Occipital lobe (tissue), 2 donors: ENCODE data around the gene EPS8L3. TPM values are rescaled to one million over a fixed set of nuclear protein-coding genes. Genes with fewer than 3 reads are reported as not detected.

Source experiments
- DNase-seq: peaks from one replicate; lab custom pipeline; 2025; lab: John Stamatoyannopoulos, UW
- total RNA-seq: library from RNA; depleted of rRNA; stranded (reverse); fragments of >200 nt; gene quantifications from one replicate; pipeline ENCODE4 v1.2.3, GENCODE V29; 2014

The EPS8L3 gene
- total RNA-seq, 1 donor from 2014 or later, result not detected

DNA sequence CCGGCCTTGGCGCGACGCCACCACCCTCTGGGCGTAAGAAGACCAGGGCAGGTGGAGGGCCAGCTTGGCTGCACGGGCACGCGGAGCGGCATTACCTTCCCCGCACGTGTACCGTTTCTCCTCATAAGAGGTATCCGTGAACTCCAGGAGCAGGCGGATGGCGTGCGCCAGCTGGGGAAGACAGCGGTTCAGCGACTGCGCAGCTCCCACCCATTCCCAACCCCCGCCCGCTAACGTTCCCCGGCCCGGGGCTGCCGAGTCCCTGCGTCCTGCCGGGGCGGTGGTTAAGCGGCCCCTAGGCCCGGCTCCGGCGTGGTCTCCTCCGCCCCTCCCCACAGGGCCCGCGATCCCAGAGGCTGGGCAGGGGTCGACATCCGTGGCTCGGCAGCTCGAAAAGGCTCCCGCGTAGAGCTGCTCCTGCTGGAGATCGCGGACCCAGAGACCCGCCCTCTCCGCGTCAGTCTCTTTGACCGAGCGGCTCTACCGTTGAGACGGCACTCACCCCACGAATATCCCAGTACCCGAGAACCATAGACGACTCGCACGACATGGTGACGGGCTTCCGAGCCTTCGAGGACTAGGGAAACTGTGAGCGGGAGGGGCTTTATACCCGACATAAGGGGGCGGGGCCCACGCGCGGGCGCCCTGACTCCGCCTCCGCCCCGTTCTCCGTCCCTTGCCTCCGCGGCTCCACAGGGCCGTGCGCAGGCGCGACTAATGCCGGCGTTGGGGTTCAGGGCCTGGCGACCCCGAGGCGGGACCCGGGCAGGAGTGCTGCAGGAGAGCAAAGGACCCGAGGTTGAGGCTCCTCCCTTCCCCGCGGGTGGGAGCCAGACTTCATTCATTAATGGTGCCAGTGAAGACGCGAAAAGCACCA, 23.7 kb downstream of the EPS8L3 start:
- DNase-seq, result peak; percentile 41

DNA sequence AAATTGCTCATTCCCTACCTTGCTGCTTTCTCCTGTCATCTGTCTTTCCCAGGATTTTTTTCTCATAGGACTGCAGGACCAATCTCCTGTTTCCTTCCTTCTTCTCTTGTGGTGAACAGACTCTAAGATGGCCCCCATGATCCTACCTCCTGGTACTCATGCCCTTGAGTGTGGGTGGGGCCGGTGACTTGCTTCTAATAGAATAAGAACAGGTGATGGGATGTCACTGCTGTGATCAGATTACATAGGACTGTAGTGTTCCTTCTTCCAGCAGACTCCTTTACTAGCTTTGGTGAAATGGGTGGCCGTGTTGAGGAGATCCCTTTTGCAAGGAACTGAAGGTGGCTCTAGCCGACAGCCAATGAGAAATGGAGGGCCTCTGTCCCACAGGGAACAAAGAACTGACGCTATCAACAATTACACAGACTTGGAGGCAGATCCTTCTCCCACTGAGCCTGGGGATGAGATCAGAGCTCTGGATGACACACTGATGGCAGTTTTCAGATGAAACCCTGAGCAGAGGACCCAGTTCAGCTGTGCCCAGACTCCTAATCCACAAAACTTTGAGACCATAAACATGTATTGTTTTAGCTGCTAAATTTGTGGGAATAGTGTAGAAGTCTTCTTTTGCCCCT, 30.4 kb downstream of the EPS8L3 start:
- no peak for DNase-seq

DNA sequence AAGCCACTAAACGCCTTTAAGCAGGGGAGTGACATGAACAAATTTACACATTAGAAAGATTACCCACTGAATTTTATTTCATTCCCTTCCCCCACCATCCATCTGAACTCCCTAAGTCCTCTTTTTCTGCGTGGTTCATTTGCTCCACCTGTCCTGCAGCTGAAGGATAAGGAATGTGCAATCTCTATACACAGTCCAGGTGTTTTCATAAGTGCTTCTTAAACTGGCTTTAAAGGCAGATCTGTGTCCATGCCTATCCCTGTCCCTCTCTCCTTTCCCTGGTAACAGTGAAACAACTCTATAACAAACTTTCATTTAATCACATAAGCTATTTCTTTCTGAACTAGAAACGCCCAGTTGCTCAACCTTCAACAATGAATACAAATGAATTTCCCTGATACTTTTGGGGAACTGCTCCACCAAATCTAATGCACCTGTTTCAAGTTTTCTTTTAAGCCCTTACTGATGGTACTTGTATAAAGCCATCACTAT, 31.3 kb downstream of the EPS8L3 start:
- no peak for DNase-seq

DNA sequence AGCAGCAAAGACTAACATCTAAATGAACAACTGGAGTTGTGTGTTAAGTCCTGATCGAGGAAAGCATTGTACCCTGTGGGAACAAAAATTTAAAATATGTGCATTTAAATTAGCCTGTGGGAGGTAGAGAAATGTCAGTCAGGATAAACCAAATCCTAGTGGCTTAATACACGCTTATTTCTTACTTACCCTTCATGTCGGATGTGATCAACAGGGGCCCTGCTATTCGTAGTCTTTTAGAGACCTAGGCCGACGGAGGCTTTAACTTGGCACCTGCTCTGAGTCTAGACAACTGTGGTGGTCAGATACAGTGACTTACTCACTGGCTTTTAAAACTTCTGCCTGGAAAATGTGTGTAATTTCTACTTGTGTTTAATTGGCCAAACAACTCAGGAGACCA, 33.1 kb downstream of the EPS8L3 start:
- no peak for DNase-seq

DNA sequence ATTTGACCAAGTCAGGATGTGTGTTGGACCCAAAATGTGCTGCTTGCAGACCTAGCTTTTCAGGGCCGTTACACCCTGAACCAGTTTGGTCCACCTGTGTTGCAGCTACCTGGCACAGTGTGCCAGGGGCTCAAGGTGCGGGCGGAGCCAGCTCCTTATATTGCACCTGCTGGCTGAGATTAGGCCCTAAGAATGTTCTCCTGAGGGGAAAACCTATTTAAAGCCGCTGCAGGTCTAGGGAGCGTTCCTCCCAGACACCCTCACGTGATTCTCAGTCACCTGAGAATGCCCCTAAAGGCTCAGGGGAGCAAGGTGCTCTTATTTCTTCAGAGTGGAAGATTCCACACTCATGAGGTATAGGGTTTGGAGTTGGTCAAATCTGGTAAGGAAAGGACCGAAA, 34.9 kb downstream of the EPS8L3 start:
- DNase-seq, result no peak

DNA sequence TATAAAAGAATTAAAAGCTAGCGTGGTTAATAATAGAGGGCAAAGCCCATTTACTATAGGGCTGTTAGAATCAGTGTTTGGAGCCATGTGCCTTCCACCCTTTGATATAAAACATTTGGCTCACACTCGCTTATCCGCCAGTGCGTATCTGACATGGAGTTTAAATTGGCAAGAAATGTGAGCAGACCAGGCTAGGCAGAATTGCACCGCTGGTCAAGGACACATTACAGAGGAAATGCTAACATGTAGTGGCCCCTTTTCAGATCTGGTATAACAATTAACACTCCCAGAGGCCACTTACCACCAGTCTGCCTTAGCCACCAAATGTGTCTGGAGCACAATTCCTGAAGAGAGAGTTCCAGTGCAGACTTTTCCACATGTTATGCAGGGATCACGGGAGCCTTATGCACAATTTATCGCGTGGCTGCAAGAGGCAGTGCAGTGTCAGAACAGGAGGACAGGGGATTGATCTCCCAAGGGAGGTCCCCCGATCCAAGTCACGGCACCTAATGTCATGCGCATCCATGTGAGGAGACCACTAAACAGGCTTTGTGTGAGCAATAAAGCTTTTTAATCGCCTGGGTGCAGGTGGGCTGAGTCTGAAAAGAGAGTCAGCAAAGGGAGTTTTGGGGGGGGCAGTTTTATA, 36.9 kb downstream of the EPS8L3 start:
- DNase-seq, result no peak

DNA sequence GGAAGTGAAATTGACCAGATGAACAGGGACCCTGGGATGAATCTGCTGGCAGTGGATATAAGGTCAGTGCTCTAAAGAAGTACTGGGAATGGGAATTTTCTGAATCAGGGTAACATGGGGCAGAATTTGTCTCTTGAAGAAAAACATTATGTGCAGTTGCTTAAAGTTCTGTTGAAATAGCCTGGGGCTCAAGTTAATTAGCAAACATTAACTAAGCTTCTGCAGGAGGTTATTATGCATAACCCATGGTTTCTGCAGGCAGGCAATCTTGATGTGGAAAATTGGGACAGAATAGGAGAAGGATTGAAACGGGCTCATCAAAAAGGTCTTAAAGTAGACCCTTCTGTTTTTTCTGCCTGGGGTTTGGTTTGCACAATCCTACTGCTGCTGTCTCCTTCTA, 37.7 kb downstream of the EPS8L3 start:
- DNase-seq, result no peak

DNA sequence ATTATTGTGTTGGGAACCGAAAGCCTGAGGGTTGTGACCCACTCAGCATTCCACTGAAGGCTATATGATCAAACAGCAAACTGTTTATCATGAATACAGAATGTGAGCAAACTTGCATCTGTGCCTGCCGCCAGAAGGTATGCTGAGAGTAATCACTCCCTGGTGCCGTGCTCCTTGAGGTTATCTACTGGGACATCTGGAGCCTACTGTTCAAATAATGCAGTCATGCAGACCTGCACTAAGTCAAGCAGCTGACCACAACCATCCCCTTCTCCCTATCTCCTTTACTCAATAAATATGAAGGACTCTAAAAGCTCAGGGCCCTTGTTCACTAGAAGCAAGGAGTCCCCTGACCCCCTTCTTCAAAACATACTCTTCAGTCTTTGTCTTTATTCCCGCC, 38.2 kb downstream of the EPS8L3 start:
- no peak for DNase-seq

DNA sequence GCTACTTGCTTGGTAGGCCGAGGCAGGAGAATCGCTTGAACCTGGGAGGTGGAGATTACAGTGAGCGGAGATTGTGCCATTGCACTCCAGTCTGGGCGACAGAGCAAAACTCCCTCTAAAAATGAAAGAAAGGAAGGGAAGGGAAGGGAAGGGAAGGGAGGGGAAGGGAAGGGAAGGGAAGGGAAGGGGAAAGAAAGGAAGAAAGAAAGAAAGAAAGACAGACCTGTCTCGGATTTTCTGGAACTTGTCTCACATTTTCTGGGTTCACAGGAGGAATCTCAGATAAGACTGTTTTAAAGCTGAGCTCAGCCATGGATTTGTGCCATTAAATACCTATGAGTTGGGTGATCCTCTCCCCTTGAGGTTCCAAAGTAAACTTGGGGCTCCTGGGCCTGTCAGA, 38.8 kb downstream of the EPS8L3 start:
- DNase-seq, result no peak

DNA sequence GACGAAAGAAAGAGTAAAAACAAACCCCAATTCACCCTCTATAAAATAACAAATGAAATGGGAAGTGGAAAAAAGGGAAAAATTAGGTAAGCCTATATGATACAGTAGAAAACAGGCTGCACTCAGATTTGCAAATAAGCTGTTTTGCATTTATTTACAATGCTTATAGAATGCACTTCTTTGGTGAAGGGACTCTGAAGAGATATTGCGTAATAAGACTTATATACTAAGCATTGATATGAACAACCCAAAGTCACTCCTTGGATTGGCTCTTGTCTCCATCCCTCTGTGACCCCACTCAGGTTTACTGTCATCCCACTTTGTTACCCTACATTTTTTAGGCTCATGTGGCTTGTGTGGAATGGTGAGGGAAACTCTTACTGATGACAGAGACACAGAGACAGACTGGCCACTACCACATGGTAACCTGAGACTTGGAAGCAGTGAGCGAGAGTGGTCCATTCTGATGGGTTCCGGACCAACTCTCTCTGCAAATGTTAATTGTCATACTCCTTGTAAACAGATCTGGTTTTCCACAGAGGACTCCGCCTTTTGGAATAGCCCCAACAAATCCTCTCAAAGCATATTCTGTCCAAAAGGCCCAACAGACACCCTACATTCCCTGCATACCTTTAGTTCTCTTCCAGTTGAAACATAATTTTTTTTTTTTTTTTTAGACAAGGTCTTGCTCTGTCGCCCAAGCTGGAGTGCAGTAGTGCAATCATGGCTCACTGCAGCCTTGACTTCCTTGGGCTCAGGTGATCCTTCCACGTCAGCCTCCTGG, 40.6 kb downstream of the EPS8L3 start:
- no peak for DNase-seq

DNA sequence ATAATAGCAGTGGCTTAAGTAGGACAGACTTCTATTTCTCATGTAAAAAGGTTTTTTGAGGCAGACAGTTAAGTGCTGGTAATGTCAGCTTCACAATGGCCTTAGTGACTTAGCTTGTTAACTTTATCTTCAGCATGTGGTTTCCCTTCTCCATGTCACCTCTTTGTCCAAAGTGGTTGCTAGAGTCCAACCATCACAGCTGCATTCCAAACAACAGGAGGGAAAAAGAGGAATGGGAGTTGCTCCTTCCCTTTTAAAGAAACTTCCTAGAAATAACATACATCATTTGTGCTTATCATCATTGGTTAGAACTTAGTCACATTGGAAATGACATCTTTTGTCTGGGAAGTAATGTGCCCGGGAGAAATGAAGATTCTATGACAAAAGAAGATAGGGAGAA, 41.8 kb downstream of the EPS8L3 start:
- no peak for DNase-seq

DNA sequence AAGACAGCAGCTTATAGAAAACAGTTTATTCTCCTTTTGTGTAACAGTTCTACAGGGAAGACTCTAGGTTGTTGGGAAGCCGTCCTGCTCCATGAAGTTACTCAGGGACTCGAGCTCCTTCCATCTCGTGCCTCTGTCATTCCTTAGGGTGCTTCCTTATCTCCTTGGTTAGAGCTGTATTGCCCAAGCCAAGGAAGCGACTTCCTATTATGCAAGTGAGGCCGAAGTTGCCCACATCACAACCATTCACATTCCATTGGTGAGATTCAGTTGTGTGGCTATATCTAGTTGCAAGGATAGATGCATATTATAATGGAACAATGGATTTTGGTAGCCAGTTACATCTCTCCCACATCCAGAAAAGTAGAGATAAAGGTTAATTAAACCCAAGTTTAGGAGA, 42.7 kb downstream of the EPS8L3 start:
- DNase-seq, result no peak

DNA sequence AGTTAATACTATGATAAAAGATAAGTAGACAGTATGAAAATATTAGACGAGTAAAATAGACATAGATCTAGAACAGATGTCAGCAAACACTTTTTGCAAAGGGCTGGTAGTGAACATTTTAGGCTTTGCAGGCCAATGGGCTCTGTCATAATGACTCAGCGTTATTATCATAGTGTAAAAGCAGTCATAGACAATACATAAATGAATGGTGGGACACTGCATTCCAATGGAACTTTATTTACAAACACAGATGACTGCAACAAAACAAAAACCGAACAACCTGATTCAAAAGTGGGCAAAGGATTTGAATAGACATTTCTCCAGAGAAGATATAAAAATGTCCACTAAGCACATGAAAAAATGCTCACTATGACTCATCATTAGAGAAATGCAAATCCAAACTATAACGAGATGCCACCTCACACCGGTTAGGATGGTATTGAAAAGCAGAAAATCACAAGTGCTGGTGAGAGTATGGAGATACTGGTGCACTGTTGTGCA, 44.3 kb downstream of the EPS8L3 start:
- DNase-seq, result no peak

DNA sequence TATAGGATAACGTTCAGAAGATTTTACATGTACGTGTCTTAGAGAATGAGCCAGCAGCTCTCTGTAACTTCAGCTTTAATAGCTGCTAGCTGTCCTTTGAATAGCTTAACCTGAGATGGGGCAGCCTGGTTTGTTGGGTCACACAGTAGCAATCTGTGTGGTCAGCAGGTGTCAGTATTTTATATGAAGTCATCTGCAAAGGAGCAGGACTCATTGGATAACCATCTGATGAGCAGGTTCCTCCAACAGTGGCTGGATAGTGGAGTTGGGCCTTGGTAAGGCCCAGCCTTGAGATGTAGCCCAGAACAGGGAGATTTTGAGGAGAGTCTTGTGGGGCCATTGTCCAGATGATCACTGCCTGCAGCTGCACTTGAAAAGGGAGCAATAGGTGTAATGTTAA, 45.2 kb downstream of the EPS8L3 start:
- DNase-seq, result no peak

DNA sequence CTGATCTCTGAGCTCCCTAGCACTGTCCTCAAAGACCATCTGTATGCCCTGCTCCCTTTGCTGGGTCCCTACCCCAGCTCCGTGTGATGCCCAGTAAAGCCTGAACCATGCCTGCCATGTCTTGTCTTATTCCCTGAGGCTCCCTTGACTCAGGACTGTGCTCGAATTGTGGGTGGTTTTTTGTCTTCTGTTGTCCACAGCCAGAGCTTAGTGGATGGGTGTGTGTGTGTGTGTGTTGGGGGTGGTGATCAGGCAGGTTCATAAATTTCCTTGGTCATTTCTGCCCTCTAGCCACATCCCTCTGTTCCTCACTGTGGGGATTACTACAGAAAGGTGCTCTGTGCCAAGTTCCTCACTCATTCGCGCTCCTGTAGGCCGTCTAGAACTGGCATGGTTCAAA, 46.0 kb downstream of the EPS8L3 start:
- DNase-seq, result no peak

DNA sequence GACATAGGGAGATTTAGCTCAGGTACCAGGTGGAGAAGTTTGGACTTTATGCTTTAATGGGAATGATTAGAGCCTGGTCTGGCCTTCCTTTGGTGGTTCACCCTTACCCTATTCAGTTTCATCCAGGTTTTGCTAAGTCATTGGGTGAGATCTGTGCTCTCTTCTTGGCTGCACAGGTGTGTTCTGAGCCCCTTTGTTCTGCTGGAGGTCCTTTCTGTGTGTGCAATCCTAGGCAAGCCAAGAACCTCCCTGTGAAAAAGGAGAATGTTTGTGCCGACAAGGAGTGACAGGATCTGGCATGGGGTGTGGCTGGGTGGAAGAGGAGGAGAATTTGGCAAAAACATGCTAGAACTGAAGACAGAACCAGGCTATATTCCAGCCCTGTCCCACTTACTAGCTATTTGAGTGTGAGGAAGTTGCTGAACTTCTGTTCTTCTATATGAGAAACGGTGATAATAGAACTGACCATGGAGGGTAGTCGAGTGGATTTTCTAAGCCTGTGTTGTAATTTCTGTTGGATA, 47.1 kb downstream of the EPS8L3 start:
- no peak for DNase-seq

DNA sequence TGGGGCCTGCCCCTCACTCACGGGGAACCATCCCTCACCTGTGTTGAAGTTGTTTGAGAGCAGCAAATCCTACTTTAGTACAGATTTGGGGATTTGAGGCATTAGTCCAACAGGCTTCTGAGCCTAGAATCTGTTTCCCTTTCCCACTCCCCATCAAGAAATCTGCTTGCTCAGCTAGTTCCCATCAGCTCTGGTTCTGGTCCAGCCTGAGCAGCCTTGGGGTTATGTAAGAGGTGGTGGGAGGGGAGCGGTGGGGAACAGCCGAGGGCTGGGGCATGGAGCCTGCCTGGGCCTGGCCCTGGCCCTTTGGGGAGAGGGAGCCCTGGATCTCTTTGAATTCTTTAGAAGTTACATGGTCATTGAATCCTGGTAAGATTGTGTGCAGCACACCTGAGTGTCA, 47.6 kb downstream of the EPS8L3 start:
- DNase-seq, result no peak

DNA sequence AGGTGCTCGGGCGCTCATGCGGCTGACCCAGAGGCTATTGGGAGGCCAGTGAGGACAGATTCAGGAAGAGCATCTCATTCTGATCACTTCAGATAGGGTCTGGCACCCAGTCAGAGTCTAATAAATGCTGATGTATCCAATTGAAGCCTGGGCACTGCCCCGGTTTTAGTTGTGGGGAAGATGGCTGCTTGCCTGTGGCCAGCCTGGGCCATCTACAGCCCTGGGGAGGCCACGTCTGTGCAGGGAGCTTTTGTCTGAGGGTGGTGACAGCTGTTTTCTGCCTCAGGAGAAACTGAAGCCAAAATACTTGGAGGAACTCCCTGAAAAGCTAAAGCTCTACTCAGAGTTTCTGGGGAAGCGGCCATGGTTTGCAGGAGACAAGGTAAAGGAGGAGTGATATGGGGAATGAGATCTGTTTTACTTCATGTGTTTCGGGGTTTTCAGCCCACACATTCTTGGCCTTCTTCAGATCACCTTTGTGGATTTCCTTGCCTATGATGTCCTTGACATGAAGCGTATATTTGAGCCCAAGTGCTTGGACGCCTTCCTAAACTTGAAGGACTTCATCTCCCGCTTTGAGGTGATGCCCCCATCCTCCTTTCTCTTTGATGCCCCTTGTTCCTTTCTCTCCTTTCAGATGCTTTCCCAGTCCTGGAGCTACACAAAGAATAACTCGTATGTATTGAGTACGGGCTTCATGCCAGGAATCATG, 48.9 kb downstream of the EPS8L3 start:
- no peak for DNase-seq

DNA sequence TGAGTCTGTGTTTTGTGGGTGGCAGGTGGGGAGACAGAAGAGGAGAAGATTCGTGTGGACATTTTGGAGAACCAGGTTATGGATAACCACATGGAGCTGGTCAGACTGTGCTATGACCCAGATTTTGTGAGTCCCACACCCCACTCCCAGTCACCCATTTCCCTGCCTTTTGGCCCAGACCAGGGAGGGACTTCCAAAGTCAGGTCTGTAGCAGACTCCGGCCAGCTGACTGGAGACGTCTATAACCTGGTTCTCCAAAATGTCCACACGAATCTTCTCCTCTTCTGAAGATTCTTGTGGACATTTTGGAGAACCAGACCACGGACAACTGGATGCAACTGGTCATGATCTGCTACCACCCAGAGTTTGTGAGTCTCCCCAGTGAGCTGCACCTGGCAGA, 50.1 kb downstream of the EPS8L3 start:
- DNase-seq, result no peak

DNA sequence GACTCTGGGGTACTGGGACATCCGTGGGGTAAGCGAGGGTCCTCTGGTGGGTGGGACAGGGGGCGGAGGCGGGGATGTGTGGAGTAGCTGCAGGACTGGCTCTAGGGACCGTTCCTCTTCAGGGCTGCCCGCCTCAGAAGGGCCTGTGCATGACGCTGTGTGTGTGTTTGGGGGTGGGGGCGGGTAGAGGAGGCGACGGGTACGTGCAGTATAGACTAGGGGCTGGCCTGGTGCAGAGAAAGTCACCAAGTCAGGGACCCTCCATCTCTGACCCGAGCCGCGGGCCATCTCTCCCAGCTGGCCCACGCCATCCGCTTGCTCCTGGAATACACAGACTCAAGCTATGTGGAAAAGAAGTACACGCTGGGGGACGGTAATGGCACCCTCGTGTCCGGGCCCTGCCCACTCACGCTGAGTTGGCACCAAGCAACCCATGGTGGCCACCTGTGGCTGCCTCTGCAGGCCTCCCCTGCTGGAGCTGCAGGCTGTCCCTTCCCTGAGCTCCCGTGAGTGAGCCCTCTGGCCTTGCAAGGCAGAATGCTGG, 51.3 kb downstream of the EPS8L3 start:
- DNase-seq, result no peak
